Activated naive CD8-positive, alpha-beta T cell (primary cell): Measurements from ENCODE around the gene CTIF.

Experiments
- H3K27ac Mint-ChIP-seq: one replicate; pipeline ENCODE4 v1.8.0; 2021; ENCODE audit warnings: mixed read lengths
- H3K27me3 Mint-ChIP-seq: one replicate; pipeline ENCODE4 v1.8.0; 2021; ENCODE audit warnings: mixed read lengths
- H3K36me3 Mint-ChIP-seq: one replicate; pipeline ENCODE4 v1.8.0; 2021; ENCODE audit warnings: mixed read lengths
- H3K4me1 Mint-ChIP-seq: one replicate; pipeline ENCODE4 v1.8.0; 2021; ENCODE audit warnings: low read depth, mixed read lengths
- H3K4me3 Mint-ChIP-seq: one replicate; pipeline ENCODE4 v1.8.0; 2021; ENCODE audit warnings: mild to moderate bottlenecking, mixed read lengths
- H3K9me3 Mint-ChIP-seq: one replicate; pipeline ENCODE4 v1.8.0; 2021; ENCODE audit warnings: low read depth, mixed read lengths

The CTIF gene

GRCh38 chr18:48667276-48668254, 128.7 kb downstream of the CTIF start:
- peaks cover 4% of the 10 kb centered on the region for H3K27me3 Mint-ChIP-seq
- no peak overlapping the region for H3K27ac Mint-ChIP-seq
- no peaks in the 10 kb centered on the region for H3K4me1 Mint-ChIP-seq
- peaks cover 8% of the 10 kb centered on the region for H3K9me3 Mint-ChIP-seq
- peaks cover 13% of the 10 kb centered on the region for H3K36me3 Mint-ChIP-seq
- H3K4me3 Mint-ChIP-seq, result no peak overlapping the region

- H3K36me3 Mint-ChIP-seq, result peaks cover 13% of the 10 kb centered on the region
Measured at GRCh38 chr18:48668466-48669179, 129.8 kb downstream of the CTIF start.

GRCh38 chr18:48669180-48669675, 130.4 kb downstream of the CTIF start:
- Mint-ChIP-seq H3K27ac (no peak overlapping the region), H3K36me3 (peaks cover 13% of the 10 kb centered on the region), H3K4me1 (no peaks in the 10 kb centered on the region), H3K4me3 (no peak overlapping the region), H3K27me3 (peaks cover 2% of the 10 kb centered on the region), H3K9me3 (peaks cover 8% of the 10 kb centered on the region)

More at GRCh38 chr18:48668466-48669179, 129.8 kb downstream of the CTIF start:
- Mint-ChIP-seq H3K27me3 (peaks cover 2% of the 10 kb centered on the region), H3K4me3 (no peak overlapping the region), H3K9me3 (peaks cover 8% of the 10 kb centered on the region), H3K4me1 (no peaks in the 10 kb centered on the region), H3K27ac (no peak overlapping the region)

- Mint-ChIP-seq H3K36me3 (peaks cover 13% of the 10 kb centered on the region), H3K27me3 (peaks cover 2% of the 10 kb centered on the region), H3K27ac (no peak overlapping the region), H3K9me3 (peaks cover 8% of the 10 kb centered on the region), H3K4me3 (no peak overlapping the region), H3K4me1 (no peaks in the 10 kb centered on the region)
Measured at GRCh38 chr18:48669991-48670750, 131.3 kb downstream of the CTIF start.

GRCh38 chr18:48670751-48671560, 132.1 kb downstream of the CTIF start:
- H3K9me3 Mint-ChIP-seq, result peaks cover 8% of the 10 kb centered on the region
- H3K27ac Mint-ChIP-seq, result no peak overlapping the region
- no peaks in the 10 kb centered on the region for H3K4me1 Mint-ChIP-seq
- H3K36me3 Mint-ChIP-seq, result peaks cover 8% of the 10 kb centered on the region
- no peak overlapping the region for H3K4me3 Mint-ChIP-seq
- peaks cover 2% of the 10 kb centered on the region for H3K27me3 Mint-ChIP-seq

GRCh38 chr18:48671561-48671945, 132.7 kb downstream of the CTIF start:
- no peaks in the 10 kb centered on the region for H3K27me3 Mint-ChIP-seq
- H3K27ac Mint-ChIP-seq, result no peak overlapping the region
- no peak overlapping the region for H3K4me3 Mint-ChIP-seq
- H3K4me1 Mint-ChIP-seq, result no peaks in the 10 kb centered on the region
- H3K36me3 Mint-ChIP-seq, result peaks cover 5% of the 10 kb centered on the region
- peaks cover 8% of the 10 kb centered on the region for H3K9me3 Mint-ChIP-seq

- Mint-ChIP-seq H3K27ac (no peak overlapping the region), H3K4me3 (no peak overlapping the region), H3K27me3 (no peaks in the 10 kb centered on the region), H3K9me3 (peaks cover 8% of the 10 kb centered on the region), H3K36me3 (peaks cover 5% of the 10 kb centered on the region), H3K4me1 (no peaks in the 10 kb centered on the region)
Measured at GRCh38 chr18:48672671-48673340, 134.0 kb downstream of the CTIF start.

GRCh38 chr18:48673456-48673852, 134.6 kb downstream of the CTIF start:
- Mint-ChIP-seq H3K4me3 (no peak overlapping the region), H3K9me3 (peaks cover 8% of the 10 kb centered on the region), H3K36me3 (peaks cover 5% of the 10 kb centered on the region), H3K4me1 (no peaks in the 10 kb centered on the region), H3K27me3 (no peaks in the 10 kb centered on the region), H3K27ac (no peak overlapping the region)

GRCh38 chr18:48673853-48674721, 135.3 kb downstream of the CTIF start:
- Mint-ChIP-seq H3K4me3 (no peak overlapping the region), H3K4me1 (no peaks in the 10 kb centered on the region), H3K27me3 (no peaks in the 10 kb centered on the region), H3K36me3 (peaks cover 5% of the 10 kb centered on the region), H3K27ac (no peak overlapping the region), H3K9me3 (peaks cover 8% of the 10 kb centered on the region)

- peaks cover 8% of the 10 kb centered on the region for H3K9me3 Mint-ChIP-seq
- no peak overlapping the region for H3K4me3 Mint-ChIP-seq
- peaks cover 5% of the 10 kb centered on the region for H3K36me3 Mint-ChIP-seq
- H3K27ac Mint-ChIP-seq, result no peak overlapping the region
- no peaks in the 10 kb centered on the region for H3K27me3 Mint-ChIP-seq
- no peaks in the 10 kb centered on the region for H3K4me1 Mint-ChIP-seq
Measured at GRCh38 chr18:48674758-48675351, 136.0 kb downstream of the CTIF start.

- H3K27me3 Mint-ChIP-seq, result no peaks in the 10 kb centered on the region
- peaks cover 8% of the 10 kb centered on the region for H3K9me3 Mint-ChIP-seq
- H3K4me3 Mint-ChIP-seq, result no peak overlapping the region
- H3K36me3 Mint-ChIP-seq, result peaks cover 5% of the 10 kb centered on the region
- no peak overlapping the region for H3K27ac Mint-ChIP-seq
- H3K4me1 Mint-ChIP-seq, result no peaks in the 10 kb centered on the region
Measured at GRCh38 chr18:48675352-48675761, 136.5 kb downstream of the CTIF start.

GRCh38 chr18:48675912-48676311, 137.1 kb downstream of the CTIF start:
- H3K9me3 Mint-ChIP-seq, result peaks cover 8% of the 10 kb centered on the region
- no peak overlapping the region for H3K27ac Mint-ChIP-seq
- peaks cover 5% of the 10 kb centered on the region for H3K36me3 Mint-ChIP-seq
- H3K4me3 Mint-ChIP-seq, result no peak overlapping the region
- no peaks in the 10 kb centered on the region for H3K27me3 Mint-ChIP-seq
- no peaks in the 10 kb centered on the region for H3K4me1 Mint-ChIP-seq
